HG02943 (cell line): ENCODE data around the gene SYS1.
"Not testable (repeated sequence)": the region's sequence is repeated elsewhere in the genome, so short reads cannot be mapped to it uniquely, and the experiment has no call there.

Experiments
- ATAC-seq: cut with Tn5 transposase; IDR thresholded peaks from one replicate; pipeline ENCODE4 v1.9.1; 2021; ENCODE audit warnings: mild to moderate bottlenecking, low read depth, moderate library complexity; ENCODE audit not compliant: unreplicated experiment

SYS1 gene

GRCh38 chr20:45339084-45339483 is 23.9 kb upstream of the SYS1 start:
- no peak for ATAC-seq

GRCh38 chr20:45339799-45340198 is 23.2 kb upstream of the SYS1 start:
- no peak for ATAC-seq

GRCh38 chr20:45340236-45340847 is 22.6 kb upstream of the SYS1 start:
- no peak for ATAC-seq

DNA sequence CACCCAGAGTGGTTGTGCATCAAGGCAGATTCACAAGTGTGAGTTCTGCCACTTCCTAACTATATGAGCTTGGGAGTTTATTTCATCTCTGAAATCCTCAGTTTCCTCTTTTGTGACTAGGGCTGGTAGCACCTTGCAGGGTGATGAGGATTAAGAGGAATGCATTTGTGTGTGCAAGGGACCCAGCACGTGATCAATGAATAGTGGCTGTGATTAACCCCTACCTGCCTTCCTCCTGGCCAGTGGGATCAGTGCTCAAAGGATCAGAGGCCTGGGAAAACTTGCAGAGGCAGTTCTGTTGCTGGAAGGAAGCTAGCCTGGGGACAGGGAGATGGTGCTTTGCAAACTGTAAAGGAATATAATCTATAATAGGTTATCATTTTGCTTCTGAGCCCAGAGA is 22.0 kb upstream of the SYS1 start:
- ATAC-seq, result no peak

DNA sequence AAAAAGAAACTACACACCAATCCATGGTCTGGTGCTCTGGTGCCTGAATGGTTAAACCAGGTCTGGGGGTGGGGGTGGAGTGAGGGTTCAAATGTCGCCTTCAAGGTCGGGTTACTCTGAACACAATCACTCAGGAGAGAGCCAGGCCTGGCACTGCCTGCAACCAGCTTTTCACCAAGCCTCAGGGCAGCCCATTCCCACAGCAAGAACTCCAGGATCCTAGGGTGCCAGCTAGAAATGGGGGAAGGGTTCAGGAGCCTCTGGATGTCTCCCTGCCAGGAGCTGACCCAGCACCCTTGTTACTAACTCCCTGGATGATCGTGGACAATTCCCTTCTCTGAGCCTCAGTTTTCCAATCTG is 21.4 kb upstream of the SYS1 start:
- no peak for ATAC-seq

- no peak for ATAC-seq
Observed at GRCh38 chr20:45341939-45342854, 20.8 kb upstream of the SYS1 start.

GRCh38 chr20:45342855-45343531 is 20.0 kb upstream of the SYS1 start:
- ATAC-seq, result no peak

DNA sequence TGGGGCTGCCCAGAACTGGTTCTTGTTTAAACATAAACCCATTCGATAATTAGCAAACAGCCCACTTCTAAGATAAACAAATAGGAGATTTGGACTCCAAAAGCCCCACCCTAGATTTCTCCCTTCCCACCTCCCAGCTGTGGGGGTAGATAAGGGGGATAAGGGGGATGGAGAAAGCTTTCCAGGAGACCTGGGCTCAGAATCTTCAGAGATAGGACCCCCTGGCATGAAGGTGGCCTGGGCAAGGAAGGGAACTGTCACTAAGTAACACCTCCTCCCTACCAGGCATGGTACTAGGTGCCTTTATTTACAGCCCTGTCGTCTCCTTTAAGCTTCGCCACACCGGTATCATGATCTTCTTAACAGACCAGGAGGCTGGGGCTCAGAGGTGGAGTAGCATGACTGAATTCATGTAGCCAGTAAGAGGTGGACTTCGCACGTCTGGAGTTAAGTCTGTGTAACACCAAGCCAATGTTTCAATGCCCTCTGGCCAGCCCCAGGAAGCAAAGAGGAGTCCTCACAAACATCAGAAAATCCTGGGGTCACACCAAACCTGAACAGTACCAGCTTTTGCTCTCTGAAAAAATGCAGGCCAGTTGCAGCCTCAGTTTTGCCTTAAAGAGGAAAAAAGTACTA is 19.3 kb upstream of the SYS1 start:
- ATAC-seq, result no peak

DNA sequence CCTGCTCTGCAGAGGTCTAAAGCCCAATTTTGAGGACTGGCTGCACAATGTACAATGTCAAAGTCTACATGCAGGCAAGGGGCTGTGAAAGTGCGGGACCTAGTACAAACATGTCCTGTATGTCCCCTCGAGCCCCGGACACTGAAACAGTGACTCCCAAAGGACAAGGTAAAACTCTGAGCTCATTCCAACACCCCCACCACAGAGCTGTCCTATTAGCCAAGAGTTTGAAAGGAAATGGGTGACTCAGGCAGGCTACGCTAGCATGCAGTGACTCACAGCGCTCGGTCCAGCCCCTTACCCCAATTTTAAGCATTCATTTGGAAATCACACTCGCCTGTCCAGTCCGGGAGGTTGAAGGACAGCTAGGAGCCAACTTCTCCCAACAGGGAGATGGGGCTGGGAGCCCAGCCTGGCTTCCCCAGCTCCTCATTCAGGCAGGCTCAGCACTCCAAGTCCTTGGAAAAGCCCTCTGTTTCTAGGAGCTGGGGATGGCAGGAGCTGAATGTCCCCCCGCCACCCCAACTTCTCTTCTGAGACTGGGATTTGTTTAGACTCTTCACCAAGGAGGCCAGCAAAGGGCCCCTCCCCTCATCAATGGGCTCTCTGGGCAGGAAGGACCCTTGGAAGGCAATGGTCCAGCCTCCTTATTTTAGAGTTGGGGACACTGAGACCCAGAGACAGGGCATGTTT is 18.6 kb upstream of the SYS1 start:
- no peak for ATAC-seq

- ATAC-seq, result no peak
Observed at GRCh38 chr20:45345104-45345936, 17.6 kb upstream of the SYS1 start.

- ATAC-seq, result no peak
Observed at GRCh38 chr20:45346291-45346718, 16.7 kb upstream of the SYS1 start.

GRCh38 chr20:45346851-45347250 is 16.1 kb upstream of the SYS1 start:
- ATAC-seq, result no peak

DNA sequence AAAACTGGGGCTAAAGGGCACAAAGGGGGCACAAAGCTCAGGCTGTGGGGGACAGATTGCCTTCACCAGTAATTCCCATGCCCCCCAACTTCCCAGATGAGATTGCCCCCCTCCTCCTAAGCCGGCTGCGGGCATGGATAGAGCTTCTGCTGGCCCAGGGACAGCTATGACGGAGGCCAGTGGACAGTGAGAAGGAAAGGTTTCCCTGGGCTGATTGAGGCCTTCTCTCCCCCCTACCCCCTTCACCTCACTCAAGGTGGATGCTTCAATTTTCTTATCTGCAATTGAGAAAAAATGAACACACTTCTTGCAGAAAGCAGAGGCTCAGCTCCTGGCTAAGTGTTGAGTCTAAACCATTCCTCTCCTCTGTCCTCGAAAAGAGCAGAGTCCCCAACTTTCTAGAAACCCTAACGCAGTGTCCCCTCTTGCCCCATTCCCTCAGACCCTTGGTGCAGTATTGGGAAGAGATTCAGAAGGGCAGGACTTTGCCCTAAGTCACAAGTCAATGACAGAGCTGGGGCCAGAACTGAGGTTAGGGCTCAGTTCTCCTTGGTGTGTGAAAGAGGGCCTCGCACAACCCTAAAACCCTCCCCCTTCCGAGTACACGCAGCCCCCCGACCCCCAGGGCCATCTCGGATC is 15.5 kb upstream of the SYS1 start:
- no peak for ATAC-seq

GRCh38 chr20:45347936-45348778 is 14.8 kb upstream of the SYS1 start, which contains the start of gene SDC4:
Gene SDC4, minus strand, starts transcription at chr20:45348424. Its CDS starts 40 bp downstream, at chr20:45348384.
- ATAC-seq, result no peak

- no peak for ATAC-seq
Observed at GRCh38 chr20:45350217-45350616, 12.7 kb upstream of the SYS1 start.

GRCh38 chr20:45350795-45351194 is 12.2 kb upstream of the SYS1 start:
- ATAC-seq, result not testable (repeated sequence)

- no peak for ATAC-seq
Observed at GRCh38 chr20:45352729-45353128, 10.2 kb upstream of the SYS1 start.

- no peak for ATAC-seq
Observed at GRCh38 chr20:45353746-45354145, 9.2 kb upstream of the SYS1 start.
